SK-N-SH (cell line): ENCODE data around the gene SLC66A1. TPM values are rescaled to one million over a fixed set of nuclear protein-coding genes. Genes with fewer than 3 reads are reported as not detected.

Source experiments
- CTCF ChIA-PET: fragments of 300-600, 350-600 bp; formaldehyde crosslinking; extraction: SDS; loops from one replicate; lab custom pipeline; 2021; lab: Yijun Ruan, JAX
- POLR2A ChIA-PET: fragments of 350-600 bp; sonication (Branson Sonifier 250); formaldehyde crosslinking; extraction: SDS; loops from one replicate; lab custom pipeline; 2020; ENCODE audit warnings: antibody characterized with exemption, inconsistent platforms; lab: Yijun Ruan, JAX
- DNase-seq: peaks from one replicate; pipeline ENCODE4 v3.0.0; 2012
- H2AFZ ChIP-seq: fragments of 200-600 bp; sonication (generic); 2 replicates; pipeline ENCODE4 v1.8.1; 2016; ENCODE audit warnings: antibody characterized with exemption, mild to moderate bottlenecking, low read depth
- H3F3A ChIP-seq: fragments of 200-600 bp; sonication (generic); replicated peaks from 2 replicates; pipeline ENCODE3; 2016; ENCODE audit warnings: antibody characterized with exemption, mild to moderate bottlenecking; ENCODE audit not compliant: insufficient read depth
- H3K27ac ChIP-seq, 2 experiments: fragments of 200-500 bp in 1 of 2; fragments of 200-600 bp in 1 of 2; sonication (Bioruptor generic) in 1 of 2; sonication (generic), shearing (Covaris generic) in 1 of 2; 2 replicates each; pipeline versions ENCODE4 v1.5.1 to v1.6.1; 2014 to 2016; ENCODE audit warnings: low read depth in 2 of 2, inconsistent platforms in 1 of 2, low read length in 1 of 2, mild to moderate bottlenecking in 1 of 2, mixed read lengths in 1 of 2
- H3K27me3 ChIP-seq: fragments of 200-600 bp; sonication (generic), shearing (Covaris generic); 2 replicates; pipeline ENCODE4 v1.6.1; 2016; ENCODE audit warnings: mixed run types; ENCODE audit not compliant: insufficient read depth
- H3K36me3 ChIP-seq, 2 experiments: fragments of 200-500 bp in 1 of 2; fragments of 200-600 bp in 1 of 2; sonication (Bioruptor generic) in 1 of 2; sonication (generic) in 1 of 2; replicated peaks in 1 of 2; 2 replicates each; pipeline versions ENCODE3 to v1.5.1; 2014 to 2016; ENCODE audit warnings: low read length in 1 of 2, mild to moderate bottlenecking in 1 of 2; ENCODE audit not compliant: insufficient read depth in 2 of 2, control insufficient read depth in 1 of 2
- H3K4me1 ChIP-seq, 2 experiments: fragments of 200-500 bp in 1 of 2; fragments of 200-600 bp in 1 of 2; sonication (Bioruptor generic) in 1 of 2; sonication (generic), shearing (Covaris generic) in 1 of 2; 2 replicates each; pipeline versions ENCODE4 v1.5.1 to v1.6.1; 2014 to 2016; ENCODE audit warnings: low read depth in 1 of 2, low read length in 1 of 2, mixed run types in 1 of 2; ENCODE audit not compliant: insufficient read depth in 2 of 2, control insufficient read depth in 1 of 2
- H3K4me2 ChIP-seq: fragments of 200-600 bp; sonication (generic), shearing (Covaris generic); 2 replicates; pipeline ENCODE4 v1.6.1; 2017; ENCODE audit warnings: mixed run types
- H3K4me3 ChIP-seq, 2 experiments: fragments of 200-500 bp in 1 of 2; fragments of 200-600 bp in 1 of 2; sonication (Bioruptor generic) in 1 of 2; sonication (generic), shearing (Covaris generic) in 1 of 2; 2 replicates each; pipeline versions ENCODE4 v1.5.1 to v1.8.1; 2014 to 2016; ENCODE audit warnings: low read depth in 2 of 2, inconsistent platforms in 1 of 2, low read length in 1 of 2, mild to moderate bottlenecking in 1 of 2, mixed read lengths in 1 of 2, moderate library complexity in 1 of 2
- H3K79me2 ChIP-seq: fragments of 200-600 bp; sonication (generic); 2 replicates; pipeline ENCODE4 v1.8.1; 2017; ENCODE audit warnings: mild to moderate bottlenecking; ENCODE audit not compliant: insufficient read depth
- H3K9ac ChIP-seq: fragments of 200-600 bp; sonication (generic); 2 replicates; pipeline ENCODE4 v1.6.1; 2017; ENCODE audit warnings: mixed run types
- H3K9me2 ChIP-seq: fragments of 200-600 bp; sonication (generic); 2 replicates; pipeline ENCODE4 v1.6.1; 2017; ENCODE audit warnings: mixed run types
- H3K9me3 ChIP-seq: fragments of 200-600 bp; sonication (generic); 2 replicates; pipeline ENCODE4 v1.6.1; 2017; ENCODE audit warnings: mixed run types, mild to moderate bottlenecking, moderate library complexity
- H4K20me1 ChIP-seq: fragments of 200-600 bp; sonication (generic); 2 replicates; pipeline ENCODE4 v1.6.1; 2017; ENCODE audit warnings: mild to moderate bottlenecking, mixed run types; ENCODE audit not compliant: insufficient read depth
- CHD2 ChIP-seq: fragments of 150-350 bp; IDR thresholded peaks from 2 replicates; pipeline ENCODE4 v1.6.1; 2018; ENCODE audit warnings: low read length; ENCODE audit not compliant: partially characterized antibody
- CTCF ChIP-seq: fragments of 200-600 bp; sonication (generic); IDR thresholded peaks from 2 replicates; pipeline ENCODE4 v1.6.1; 2017; ENCODE audit warnings: antibody characterized with exemption, mild to moderate bottlenecking, moderate library complexity
- ELF1 ChIP-seq: IDR thresholded peaks from 2 replicates; pipeline ENCODE4 v1.4.0; 2012
- EP300 ChIP-seq, 2 experiments: IDR thresholded peaks; 2 replicates each; pipeline versions ENCODE4 v1.4.0 to v1.6.1; 2012; ENCODE audit warnings: borderline replicate concordance in 1 of 2, low read depth in 1 of 2, low read length in 1 of 2
- EZH2phosphoT487 ChIP-seq: fragments of 200-600 bp; sonication (generic); IDR thresholded peaks from 2 replicates; pipeline ENCODE4 v1.6.1; 2017; ENCODE audit warnings: low read depth, mixed run types, mild to moderate bottlenecking, antibody characterized with exemption, moderate library complexity, borderline replicate concordance
- FOSL2 ChIP-seq: IDR thresholded peaks from 2 replicates; pipeline ENCODE4 v1.4.0; 2012; ENCODE audit warnings: low read depth, mild to moderate bottlenecking, moderate library complexity, borderline replicate concordance
- FOXJ3 ChIP-seq: sonication (generic); formaldehyde crosslinking; IDR thresholded peaks from 2 replicates; pipeline ENCODE4 v1.5.1; 2020; ENCODE audit warnings: mild to moderate bottlenecking, missing genetic modification reagents
- FOXM1 ChIP-seq: IDR thresholded peaks from 2 replicates; pipeline ENCODE4 v1.4.0; 2012; ENCODE audit warnings: low read depth, mild to moderate bottlenecking
- GATA2 ChIP-seq: sonication (generic); formaldehyde crosslinking; IDR thresholded peaks from 2 replicates; pipeline ENCODE4 v1.5.0; 2020; ENCODE audit warnings: mild to moderate bottlenecking, missing genetic modification reagents
- JUND ChIP-seq: IDR thresholded peaks from 2 replicates; pipeline ENCODE4 v1.4.0; 2012
- MAX ChIP-seq: IDR thresholded peaks from 2 replicates; pipeline ENCODE4 v1.4.0; 2012; ENCODE audit warnings: low read depth
- MXI1 ChIP-seq: IDR thresholded peaks from 2 replicates; pipeline ENCODE4 v1.6.1; 2012; ENCODE audit warnings: mild to moderate bottlenecking, low read depth, low read length, improper control_type of control experiment
- NFIC ChIP-seq: IDR thresholded peaks from 2 replicates; pipeline ENCODE4 v1.4.0; 2012; ENCODE audit warnings: borderline replicate concordance
- NRF1 ChIP-seq: IDR thresholded peaks from 2 replicates; pipeline ENCODE4 v1.6.1; 2012; ENCODE audit warnings: low read depth, mild to moderate bottlenecking, low read length
- POLR2AphosphoS5 ChIP-seq: IDR thresholded peaks from 2 replicates; pipeline ENCODE4 v1.6.1; 2012; ENCODE audit warnings: low read depth, low read length
- RFX5 ChIP-seq: IDR thresholded peaks from 2 replicates; pipeline ENCODE4 v1.6.1; 2012; ENCODE audit warnings: mild to moderate bottlenecking, improper control_type of control experiment, low read length
- SMC3 ChIP-seq: IDR thresholded peaks from 2 replicates; pipeline ENCODE4 v1.6.1; 2012; ENCODE audit warnings: low read depth, low read length, improper control_type of control experiment
- TAF1 ChIP-seq: IDR thresholded peaks from 2 replicates; pipeline ENCODE4 v1.6.1; 2012; ENCODE audit warnings: low read depth, mild to moderate bottlenecking, low read length, moderate library complexity, borderline replicate concordance
- TCF12 ChIP-seq: IDR thresholded peaks from 2 replicates; pipeline ENCODE4 v1.4.0; 2012
- TEAD4 ChIP-seq: IDR thresholded peaks from 2 replicates; pipeline ENCODE4 v1.4.0; 2012; ENCODE audit warnings: mild to moderate bottlenecking, borderline replicate concordance; ENCODE audit not compliant: insufficient read depth
- WGBS: methylation state at CpG from one replicate; pipeline ENCODE4 v1.1.6; 2017; ENCODE audit warnings: low lambda C conversion rate; 5-methylcytosine and 5-hydroxymethylcytosine counted together
- polyA plus RNA-seq, 3 experiments: library from polyadenylated mRNA; depleted of rRNA; stranded (reverse); fragments of >200 nt; gene quantifications; 2 replicates each; pipeline ENCODE4 v1.2.3, GENCODE V29; 2012
- TF ChIP-seq, protein P1 (sequence below): IDR thresholded peaks from 2 replicates; pipeline ENCODE4 v1.6.1; 2012; ENCODE audit warnings: mild to moderate bottlenecking, low read depth, low read length, moderate library complexity
- TF ChIP-seq, protein P2 (sequence below): fragments of 150-350 bp; IDR thresholded peaks from 2 replicates; pipeline ENCODE4 v1.6.1; 2016; ENCODE audit warnings: mild to moderate bottlenecking, low read depth, low read length
- TF ChIP-seq, protein P3 (sequence below): fragments of 150-350 bp; IDR thresholded peaks from 2 replicates; pipeline ENCODE4 v1.6.1; 2017; ENCODE audit warnings: antibody characterized with exemption, low read length, low read depth, borderline replicate concordance

SLC66A1 gene
- polyA plus RNA-seq, 1 of the 3 experiments (the other 2 are of a cell fraction): 16.9 TPM

GRCh38 chr1:19274636-19275035 lies 37.5 kb upstream of the SLC66A1 start:
- DNase-seq: no peak
- WGBS: 88% methylated on average over 5 of the region's 5 CpGs
- CTCF ChIA-PET: no interaction called here
- Histone ChIP-seq H3K9ac (no peak overlapping the region), H3K9me2 (no peaks in the 10 kb centered on the region), H3K27ac (no peak overlapping the region), H3K79me2 (no peaks in the 10 kb centered on the region), H2AFZ (no peak overlapping the region), H3K9me3 (no peaks in the 10 kb centered on the region; the same call in 1 of the 2 replicates), H3F3A (no peaks in the 10 kb centered on the region), H3K27me3 (no peaks in the 10 kb centered on the region), H3K36me3 (peaks cover 0 to 7% of the 10 kb centered on the region in 2 experiments), H4K20me1 (no peaks in the 10 kb centered on the region), H3K4me1 (no peaks in the 10 kb centered on the region), H3K4me3 (no peak overlapping the region), H3K4me2 (no peak overlapping the region)
- POLR2A ChIA-PET: no interaction called here
- TF ChIP-seq EZH2phosphoT487 (no peak), CTCF (no peak), FOXJ3 (CRISPR knock-in tag) (no peak), ELF1 (no peak), MXI1 (no peak), TAF1 (no peak), JUND (no peak), EP300 (IDR thresholded peaks at IDR 0.05; ENCODE audit: borderline replicate concordance in 1 of 2, low read depth in 1 of 2, low read length in 1 of 2) (no peak), POLR2AphosphoS5 (no peak), CHD2 (no peak), TCF12 (no peak), SMC3 (no peak)
- TF ChIP-seq, protein P1, sequence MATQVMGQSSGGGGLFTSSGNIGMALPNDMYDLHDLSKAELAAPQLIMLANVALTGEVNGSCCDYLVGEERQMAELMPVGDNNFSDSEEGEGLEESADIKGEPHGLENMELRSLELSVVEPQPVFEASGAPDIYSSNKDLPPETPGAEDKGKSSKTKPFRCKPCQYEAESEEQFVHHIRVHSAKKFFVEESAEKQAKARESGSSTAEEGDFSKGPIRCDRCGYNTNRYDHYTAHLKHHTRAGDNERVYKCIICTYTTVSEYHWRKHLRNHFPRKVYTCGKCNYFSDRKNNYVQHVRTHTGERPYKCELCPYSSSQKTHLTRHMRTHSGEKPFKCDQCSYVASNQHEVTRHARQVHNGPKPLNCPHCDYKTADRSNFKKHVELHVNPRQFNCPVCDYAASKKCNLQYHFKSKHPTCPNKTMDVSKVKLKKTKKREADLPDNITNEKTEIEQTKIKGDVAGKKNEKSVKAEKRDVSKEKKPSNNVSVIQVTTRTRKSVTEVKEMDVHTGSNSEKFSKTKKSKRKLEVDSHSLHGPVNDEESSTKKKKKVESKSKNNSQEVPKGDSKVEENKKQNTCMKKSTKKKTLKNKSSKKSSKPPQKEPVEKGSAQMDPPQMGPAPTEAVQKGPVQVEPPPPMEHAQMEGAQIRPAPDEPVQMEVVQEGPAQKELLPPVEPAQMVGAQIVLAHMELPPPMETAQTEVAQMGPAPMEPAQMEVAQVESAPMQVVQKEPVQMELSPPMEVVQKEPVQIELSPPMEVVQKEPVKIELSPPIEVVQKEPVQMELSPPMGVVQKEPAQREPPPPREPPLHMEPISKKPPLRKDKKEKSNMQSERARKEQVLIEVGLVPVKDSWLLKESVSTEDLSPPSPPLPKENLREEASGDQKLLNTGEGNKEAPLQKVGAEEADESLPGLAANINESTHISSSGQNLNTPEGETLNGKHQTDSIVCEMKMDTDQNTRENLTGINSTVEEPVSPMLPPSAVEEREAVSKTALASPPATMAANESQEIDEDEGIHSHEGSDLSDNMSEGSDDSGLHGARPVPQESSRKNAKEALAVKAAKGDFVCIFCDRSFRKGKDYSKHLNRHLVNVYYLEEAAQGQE: no peak

- Histone ChIP-seq H3K27ac (no peak overlapping the region), H3K9me3 (no peaks in the 10 kb centered on the region), H3K36me3 (no peaks in the 10 kb centered on the region), H3K4me2 (no peak overlapping the region), H3F3A (no peaks in the 10 kb centered on the region), H3K9me2 (no peaks in the 10 kb centered on the region), H3K27me3 (no peaks in the 10 kb centered on the region), H4K20me1 (no peaks in the 10 kb centered on the region), H2AFZ (no peak overlapping the region), H3K4me3 (no peak overlapping the region), H3K79me2 (no peaks in the 10 kb centered on the region), H3K4me1 (no peaks in the 10 kb centered on the region), H3K9ac (no peak overlapping the region)
- POLR2A ChIA-PET: no interaction called here
- 96% methylated on average over 6 of the region's 9 CpGs for WGBS
- DNase-seq: no peak
- CTCF ChIA-PET: interaction anchor here (0.8 to 1.2 kb wide), 2 partner anchors 58 to 370 kb away, joined by 3 read pairs; no protein-coding TSS in a partner anchor
- TF ChIP-seq TEAD4 (no peak), NFIC (no peak), NRF1 (no peak), GATA2 (CRISPR knock-in tag) (no peak), MAX (no peak), FOXM1 (no peak), RFX5 (no peak), MXI1 (no peak), FOSL2 (no peak)
- TF ChIP-seq, protein P2, sequence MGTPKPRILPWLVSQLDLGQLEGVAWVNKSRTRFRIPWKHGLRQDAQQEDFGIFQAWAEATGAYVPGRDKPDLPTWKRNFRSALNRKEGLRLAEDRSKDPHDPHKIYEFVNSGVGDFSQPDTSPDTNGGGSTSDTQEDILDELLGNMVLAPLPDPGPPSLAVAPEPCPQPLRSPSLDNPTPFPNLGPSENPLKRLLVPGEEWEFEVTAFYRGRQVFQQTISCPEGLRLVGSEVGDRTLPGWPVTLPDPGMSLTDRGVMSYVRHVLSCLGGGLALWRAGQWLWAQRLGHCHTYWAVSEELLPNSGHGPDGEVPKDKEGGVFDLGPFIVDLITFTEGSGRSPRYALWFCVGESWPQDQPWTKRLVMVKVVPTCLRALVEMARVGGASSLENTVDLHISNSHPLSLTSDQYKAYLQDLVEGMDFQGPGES: no peak
- TF ChIP-seq, protein P3, sequence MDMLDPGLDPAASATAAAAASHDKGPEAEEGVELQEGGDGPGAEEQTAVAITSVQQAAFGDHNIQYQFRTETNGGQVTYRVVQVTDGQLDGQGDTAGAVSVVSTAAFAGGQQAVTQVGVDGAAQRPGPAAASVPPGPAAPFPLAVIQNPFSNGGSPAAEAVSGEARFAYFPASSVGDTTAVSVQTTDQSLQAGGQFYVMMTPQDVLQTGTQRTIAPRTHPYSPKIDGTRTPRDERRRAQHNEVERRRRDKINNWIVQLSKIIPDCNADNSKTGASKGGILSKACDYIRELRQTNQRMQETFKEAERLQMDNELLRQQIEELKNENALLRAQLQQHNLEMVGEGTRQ: no peak
Measured at GRCh38 chr1:19283891-19284290, 28.2 kb upstream of the SLC66A1 start.
